Stomach (tissue), 9 donors: ENCODE measurements around the gene IL22RA2. TPM values are rescaled to one million over a fixed set of nuclear protein-coding genes. Genes with fewer than 3 reads are reported as not detected.

Experiments
- DNase-seq, 2 donors: peaks; one replicate each; pipeline versions ENCODE4 v3.0.0 to v3.0.0-alpha.2; 2013 to 2019
- H3K27ac ChIP-seq, 5 donors: fragments of 200-600 bp in 4 of 5; sonication (generic) in 4 of 5; one replicate each; pipeline ENCODE4 v1.5.1; 2013 to 2019; ENCODE audit warnings: mild to moderate bottlenecking in 1 of 5, moderate library complexity in 1 of 5
- H3K27me3 ChIP-seq, 3 donors: fragments of 200-600 bp; sonication (generic); one replicate each; pipeline ENCODE4 v1.5.1; 2017 to 2019; ENCODE audit warnings: mixed run types in 1 of 3
- H3K36me3 ChIP-seq, 4 donors: fragments of 200-600 bp; sonication (generic); 1 replicate in 3 of 4; 2 replicates in 1 of 4; pipeline ENCODE4 v1.5.1; 2016 to 2019
- H3K4me1 ChIP-seq, 4 donors: fragments of 200-600 bp; sonication (generic); one replicate each; pipeline ENCODE4 v1.5.1; 2016 to 2019
- H3K4me3 ChIP-seq, 4 donors: fragments of 200-600 bp; sonication (generic) in 3 of 4; one replicate each; pipeline ENCODE4 v1.5.1; 2016 to 2019; ENCODE audit warnings: mild to moderate bottlenecking in 1 of 4
- H3K9me3 ChIP-seq, 4 donors: fragments of 200-600 bp; sonication (generic); one replicate each; pipeline ENCODE4 v1.5.1; 2016 to 2019
- CTCF ChIP-seq, 7 experiments: fragments of 450-650 bp in 4 of 7; fragments of 200-600 bp in 3 of 7; sonication (generic) in 3 of 7; IDR thresholded peaks; one replicate each; pipeline ENCODE4 v1.5.1; 2016 to 2019; ENCODE audit warnings: antibody characterized with exemption in 7 of 7, control low read depth in 2 of 7, mild to moderate bottlenecking in 1 of 7
- EP300 ChIP-seq: sonication (generic); formaldehyde crosslinking; IDR thresholded peaks from one replicate; pipeline ENCODE4 v1.6.1; 2017; ENCODE audit warnings: antibody characterized with exemption
- POLR2A ChIP-seq, 4 donors: fragments of 450-650 bp; IDR thresholded peaks; one replicate each; pipeline ENCODE4 v1.6.1; 2016; ENCODE audit warnings: antibody characterized with exemption in 4 of 4, control low read depth in 2 of 4, mild to moderate bottlenecking in 1 of 4, moderate library complexity in 1 of 4
- POLR2AphosphoS5 ChIP-seq, 3 donors: sonication (generic); formaldehyde crosslinking; IDR thresholded peaks; one replicate each; pipeline ENCODE4 v1.6.1; 2016; ENCODE audit warnings: antibody characterized with exemption in 3 of 3
- WGBS, 5 donors: extraction: QIAGEN DNeasy Blood & Tissue Kit in 3 of 5; methylation state at CpG; one replicate each; pipeline versions ENCODE4 v1.1.5 to v1.1.7; 2013 to 2018; 5-methylcytosine and 5-hydroxymethylcytosine counted together
- intact Hi-C: fragments of 100-400 bp; cut with DNase I; formaldehyde crosslinking; loops from one replicate; pipeline ENCODE4 v1.15.1; 2023; ENCODE audit warnings: low total_unique reads
- polyA plus RNA-seq, 3 donors: library from polyadenylated mRNA; stranded (reverse); fragments of 200-250 nt; gene quantifications; one replicate each; pipeline ENCODE4 v1.2.3, GENCODE V29; 2013
- total RNA-seq, 5 donors: library from RNA; depleted of rRNA; stranded (reverse); fragments of >200 nt; gene quantifications; one replicate each; pipeline versions ENCODE4 v1.1.0 to v1.2.3, GENCODE V29; 2014 to 2016
- donor health status: healthy with polysubstance abuse.
- donor health status: Bipolar disorder and iron deficiency.
- donor health status: healthy.

The IL22RA2 gene
- total and polyA plus RNA-seq, 8 donors, result 0.05 TPM; not detected in 7

GRCh38 chr6:137099689-137100403 is 73.6 kb downstream of the IL22RA2 start:
- no peak for DNase-seq
- Histone ChIP-seq H3K27me3 (no peaks in the 10 kb centered on the region), H3K4me1 (no peaks in the 10 kb centered on the region), H3K27ac (no peak overlapping the region), H3K9me3 (no peaks in the 10 kb centered on the region), H3K36me3 (no peaks in the 10 kb centered on the region), H3K4me3 (no peak overlapping the region)
- intact Hi-C loops, result loop anchor here (10.0 kb wide), 1 partner anchor 215 kb away; no protein-coding TSS in a partner anchor
- 62 to 73% (median 69%) methylated on average over 8 of the region's 8 CpGs for WGBS, 5 donors
- TF ChIP-seq POLR2AphosphoS5 (IDR thresholded peaks at IDR 0.05) (no peak), POLR2A (IDR thresholded peaks at IDR 0.05) (no peak), CTCF (IDR thresholded peaks at IDR 0.05) (no peak), EP300 (no peak)

- Histone ChIP-seq H3K36me3 (no peaks in the 10 kb centered on the region), H3K4me1 (no peaks in the 10 kb centered on the region), H3K27me3 (no peaks in the 10 kb centered on the region), H3K27ac (no peak overlapping the region), H3K9me3 (no peaks in the 10 kb centered on the region), H3K4me3 (no peak overlapping the region)
- DNase-seq, result no peak
- TF ChIP-seq CTCF (IDR thresholded peaks at IDR 0.05) (no peak), POLR2AphosphoS5 (IDR thresholded peaks at IDR 0.05) (no peak), EP300 (no peak)
- WGBS, 5 donors, result 87 to 91% (median 88%) methylated on average over 3 of the region's 3 CpGs
- intact Hi-C loops, result loop anchor here (10.0 kb wide), 1 partner anchor 217 kb away; no protein-coding TSS in a partner anchor
Measured at GRCh38 chr6:137097526-137097925, 75.9 kb downstream of the IL22RA2 start.

- Histone ChIP-seq H3K27ac (no peak overlapping the region), H3K27me3 (no peaks in the 10 kb centered on the region), H3K4me3 (no peak overlapping the region), H3K4me1 (no peaks in the 10 kb centered on the region), H3K36me3 (no peaks in the 10 kb centered on the region), H3K9me3 (no peaks in the 10 kb centered on the region)
- no peak for DNase-seq
- TF ChIP-seq CTCF (IDR thresholded peaks at IDR 0.05), result no peak
- TF ChIP-seq POLR2A (IDR thresholded peaks at IDR 0.05), result no peak
- no peak for TF ChIP-seq POLR2AphosphoS5 (IDR thresholded peaks at IDR 0.05)
- intact Hi-C loops, result loop anchor here (10.0 kb wide), 1 partner anchor 218 kb away; no protein-coding TSS in a partner anchor
Measured at GRCh38 chr6:137097057-137097456, 76.4 kb downstream of the IL22RA2 start.

GRCh38 chr6:137095651-137096238 is 77.7 kb downstream of the IL22RA2 start:
- peak in 1 of 2 donors; percentile 25 for DNase-seq
- intact Hi-C loops, result loop anchor here (10.0 kb wide), 1 partner anchor 219 kb away; no protein-coding TSS in a partner anchor

GRCh38 chr6:137095093-137095492 is 78.4 kb downstream of the IL22RA2 start:
- 75 to 86% (median 80%) methylated on average over 10 of the region's 10 CpGs for WGBS, 5 donors
- Histone ChIP-seq H3K27ac (no peak overlapping the region), H3K27me3 (peaks cover 0 to 4% (median 0%) of the 10 kb centered on the region in 3 donors), H3K9me3 (no peaks in the 10 kb centered on the region), H3K4me3 (no peak overlapping the region), H3K36me3 (no peaks in the 10 kb centered on the region), H3K4me1 (no peaks in the 10 kb centered on the region)
- intact Hi-C loops, result loop anchor here (10.0 kb wide), 1 partner anchor 220 kb away; no protein-coding TSS in a partner anchor
- DNase-seq, result no peak
- no peak for TF ChIP-seq CTCF (IDR thresholded peaks at IDR 0.05)
- no peak for TF ChIP-seq EP300
- no peak for TF ChIP-seq POLR2A (IDR thresholded peaks at IDR 0.05)
- TF ChIP-seq POLR2AphosphoS5 (IDR thresholded peaks at IDR 0.05), result no peak

More at GRCh38 chr6:137095651-137096238, 77.7 kb downstream of the IL22RA2 start:
- Histone ChIP-seq H3K36me3 (no peaks in the 10 kb centered on the region), H3K4me1 (no peaks in the 10 kb centered on the region), H3K27me3 (no peaks in the 10 kb centered on the region), H3K9me3 (no peaks in the 10 kb centered on the region), H3K27ac (no peak overlapping the region), H3K4me3 (no peak overlapping the region)
- TF ChIP-seq POLR2A (IDR thresholded peaks at IDR 0.05) (no peak), EP300 (no peak)
